H1 (cell line): ENCODE measurements around the gene SEL1L3. TPM values are rescaled to one million over a fixed set of nuclear protein-coding genes. Genes with fewer than 3 reads are reported as not detected.

ENCODE experiments used
- CTCF ChIA-PET: fragments of 300-600 bp; sonication (Branson Sonifier 250); formaldehyde crosslinking; loops from one replicate; lab custom pipeline; 2021; ENCODE audit not compliant: partially characterized antibody; lab: Charles Lee
- POLR2A ChIA-PET: fragments of 300-600 bp; sonication (Branson Sonifier 250); formaldehyde crosslinking; loops from one replicate; lab custom pipeline; 2021; ENCODE audit warnings: inconsistent platforms; ENCODE audit not compliant: partially characterized antibody; lab: Charles Lee
- DNase-seq, 2 experiments: peaks; one replicate each; pipeline versions ENCODE4 v3.0.0 to v3.0.0-alpha.2; 2010 to 2022; ENCODE audit warnings: low spot score in 2 of 2, low read depth in 1 of 2, mixed read lengths in 1 of 2
- FAIRE-seq: peaks from 2 replicates; lab custom pipeline; 2011; peaks lifted over from hg19 to GRCh38; lab: Jason Lieb, UNC
- H2AFZ ChIP-seq: 2 replicates; pipeline ENCODE4 v1.8.1; 2012; ENCODE audit warnings: low read length, inconsistent platforms
- H2AK5ac ChIP-seq: 2 replicates; pipeline ENCODE4 v1.6.1; 2013; ENCODE audit warnings: low read depth, low read length
- H2BK120ac ChIP-seq: replicated peaks from 2 replicates; pipeline ENCODE3; 2013; ENCODE audit warnings: low read depth, low read length, inconsistent platforms
- H2BK12ac ChIP-seq: 2 replicates; pipeline ENCODE4 v1.6.1; 2013; ENCODE audit warnings: low read depth, low read length
- H2BK15ac ChIP-seq: 2 replicates; pipeline ENCODE4 v1.6.1; 2013; ENCODE audit warnings: low read length
- H2BK20ac ChIP-seq: 2 replicates; pipeline ENCODE4 v1.6.1; 2013; ENCODE audit warnings: low read length
- H2BK5ac ChIP-seq: 2 replicates; pipeline ENCODE4 v1.6.1; 2013; ENCODE audit warnings: low read depth, low read length
- H3K14ac ChIP-seq: 2 replicates; pipeline ENCODE4 v1.6.1; 2013; ENCODE audit warnings: inconsistent platforms; ENCODE audit not compliant: insufficient read length
- H3K18ac ChIP-seq: 2 replicates; pipeline ENCODE4 v1.6.1; 2013; ENCODE audit warnings: low read length; ENCODE audit errors: extremely low read depth
- H3K23ac ChIP-seq: 2 replicates; pipeline ENCODE4 v1.6.1; 2013; ENCODE audit warnings: inconsistent platforms; ENCODE audit not compliant: insufficient read length
- H3K23me2 ChIP-seq: 2 replicates; pipeline ENCODE4 v1.6.1; 2013; ENCODE audit warnings: low read depth, low read length
- H3K27ac ChIP-seq: 2 replicates; pipeline ENCODE4 v1.6.1; 2011; ENCODE audit warnings: low read depth, low read length, inconsistent platforms
- H3K27me3 ChIP-seq, 4 experiments: replicated peaks in 1 of 4; 1 replicate in 1 of 4; 2 replicates in 3 of 4; pipeline versions ENCODE4 v1.6.1 to v1.8.1; 2011 to 2013; ENCODE audit warnings: low read length in 3 of 4, mild to moderate bottlenecking in 3 of 4, inconsistent platforms in 2 of 4, mixed read lengths in 2 of 4, moderate library complexity in 1 of 4; ENCODE audit not compliant: control insufficient read depth in 3 of 4, insufficient read depth in 3 of 4; ENCODE audit errors: extremely low read depth in 1 of 4
- H3K36me3 ChIP-seq, 4 experiments: 2 replicates each; pipeline versions ENCODE4 v1.6.1 to v1.8.1; 2011 to 2013; ENCODE audit warnings: mild to moderate bottlenecking in 4 of 4, low read length in 3 of 4, moderate library complexity in 2 of 4, control low read depth in 1 of 4, inconsistent platforms in 1 of 4; ENCODE audit not compliant: insufficient read depth in 4 of 4, control insufficient read depth in 2 of 4
- H3K4ac ChIP-seq: replicated peaks from 2 replicates; pipeline ENCODE3; 2013; ENCODE audit warnings: low read length, low read depth, mixed read lengths, inconsistent platforms; ENCODE audit not compliant: insufficient read length
- H3K4me1 ChIP-seq, 4 experiments: replicated peaks in 1 of 4; 1 replicate in 1 of 4; 2 replicates in 3 of 4; pipeline versions ENCODE4 v1.6.1 to v1.8.1; 2011 to 2013; ENCODE audit warnings: low read length in 3 of 4, inconsistent platforms in 2 of 4, mixed read lengths in 1 of 4; ENCODE audit not compliant: insufficient read depth in 4 of 4, control insufficient read depth in 3 of 4
- H3K4me2 ChIP-seq, 2 experiments: 2 replicates each; pipeline versions ENCODE4 v1.6.1 to v1.8.1; 2011 to 2013; ENCODE audit warnings: low read depth in 2 of 2, low read length in 2 of 2, control low read depth in 1 of 2, inconsistent platforms in 1 of 2, mild to moderate bottlenecking in 1 of 2; ENCODE audit not compliant: insufficient read depth in 1 of 2
- H3K4me3 ChIP-seq, 4 experiments: fragments of 200-600, 300-600 bp in 1 of 4; sonication (generic), shearing (Covaris generic), sonication (Bioruptor Twin) in 1 of 4; 2 replicates each; pipeline versions ENCODE4 v1.5.1 to v1.8.1; 2011 to 2016; ENCODE audit warnings: low read length in 4 of 4, low read depth in 3 of 4, control low read depth in 2 of 4, inconsistent platforms in 2 of 4, mild to moderate bottlenecking in 2 of 4, mixed read lengths in 1 of 4, moderate library complexity in 1 of 4; ENCODE audit not compliant: insufficient read depth in 2 of 4; ENCODE audit errors: extremely low read depth in 1 of 4
- H3K56ac ChIP-seq: replicated peaks from 2 replicates; pipeline ENCODE3; 2013; ENCODE audit warnings: low read depth, mild to moderate bottlenecking, mixed read lengths, low read length, inconsistent platforms; ENCODE audit not compliant: insufficient read length
- H3K79me1 ChIP-seq: 2 replicates; pipeline ENCODE4 v1.6.1; 2013; ENCODE audit warnings: low read depth, low read length, control low read depth
- H3K79me2 ChIP-seq, 2 experiments: 2 replicates each; pipeline versions ENCODE4 v1.6.1 to v1.8.1; 2012 to 2013; ENCODE audit warnings: low read length in 2 of 2, mild to moderate bottlenecking in 2 of 2, inconsistent platforms in 1 of 2; ENCODE audit not compliant: insufficient read depth in 2 of 2, control insufficient read depth in 1 of 2
- H3K9ac ChIP-seq, 4 experiments: replicated peaks in 1 of 4; 1 replicate in 1 of 4; 2 replicates in 3 of 4; pipeline versions ENCODE4 v1.6.1 to v1.8.1; 2011 to 2013; ENCODE audit warnings: low read depth in 3 of 4, low read length in 3 of 4, control low read depth in 2 of 4, mild to moderate bottlenecking in 2 of 4, moderate library complexity in 2 of 4, inconsistent platforms in 1 of 4; ENCODE audit errors: extremely low read depth in 1 of 4
- H3K9me3 ChIP-seq, 2 experiments: 2 replicates each; pipeline versions ENCODE4 v1.6.1 to v1.8.1; 2012 to 2013; ENCODE audit warnings: mild to moderate bottlenecking in 2 of 2, moderate library complexity in 2 of 2, control low read depth in 1 of 2, inconsistent platforms in 1 of 2, low read depth in 1 of 2, low read length in 1 of 2, mixed read lengths in 1 of 2; ENCODE audit not compliant: insufficient read depth in 2 of 2
- H4K20me1 ChIP-seq, 2 experiments: replicated peaks in 1 of 2; 2 replicates each; pipeline versions ENCODE3 to v1.8.1; 2011 to 2013; ENCODE audit warnings: inconsistent platforms in 2 of 2, low read length in 2 of 2, mild to moderate bottlenecking in 1 of 2; ENCODE audit not compliant: insufficient read depth in 2 of 2, control insufficient read depth in 1 of 2
- H4K5ac ChIP-seq: 2 replicates; pipeline ENCODE4 v1.6.1; 2013; ENCODE audit warnings: low read length, low read depth, mixed read lengths, inconsistent platforms; ENCODE audit not compliant: insufficient read length
- H4K8ac ChIP-seq: 2 replicates; pipeline ENCODE4 v1.8.0; 2013; ENCODE audit warnings: mild to moderate bottlenecking, moderate library complexity, low read length, inconsistent platforms; ENCODE audit not compliant: insufficient read depth; ENCODE audit errors: extremely low read depth
- H4K91ac ChIP-seq: replicated peaks from 2 replicates; pipeline ENCODE3; 2013; ENCODE audit warnings: low read length, mixed read lengths, inconsistent platforms; ENCODE audit not compliant: insufficient read length
- CBX5 ChIP-seq: fragments of 300-800, 300-1000 bp; sonication (generic); IDR thresholded peaks from 2 replicates; pipeline ENCODE4 v1.7.1; 2016; ENCODE audit warnings: antibody characterized with exemption, low read length, low read depth
- PHF8 ChIP-seq: fragments of 200-600 bp; sonication (generic); conservative IDR thresholded peaks from 2 replicates; pipeline ENCODE4 v1.7.1; 2012; ENCODE audit warnings: low read depth, mild to moderate bottlenecking, inconsistent platforms, low read length, moderate library complexity
- RAD21 ChIP-seq, 2 experiments: IDR thresholded peaks in 1 of 2; conservative IDR thresholded peaks in 1 of 2; 2 replicates each; pipeline ENCODE4 v1.6.1; 2011; ENCODE audit warnings: low read depth in 2 of 2, low read length in 2 of 2, improper control_type of control experiment in 1 of 2, inconsistent platforms in 1 of 2, mild to moderate bottlenecking in 1 of 2, moderate library complexity in 1 of 2
- WGBS, 2 experiments: shearing (Covaris generic) in 1 of 2; methylation state at CpG; one replicate each; pipeline versions ENCODE4 v1.1.6 to v1.1.7; 2013 to 2015; ENCODE audit warnings: low lambda C conversion rate in 2 of 2, mixed read lengths in 2 of 2, inconsistent platforms in 1 of 2, low coverage in 1 of 2, missing lambda C conversion rate in 1 of 2; ENCODE audit not compliant: insufficient replicate concordance in 2 of 2, insufficient coverage in 1 of 2, insufficient read length in 1 of 2; ENCODE audit errors: extremely low coverage in 1 of 2, missing lambda C conversion rate in 1 of 2; 5-methylcytosine and 5-hydroxymethylcytosine counted together
- polyA plus RNA-seq, 7 experiments: library from polyadenylated mRNA; depleted of rRNA in 3 of 7; stranded (reverse) in 5 of 7; unstranded in 2 of 7; fragments of >200 nt in 5 of 7; fragments of 200-250 nt in 2 of 7; gene quantifications; 1 replicate in 5 of 7; 2 replicates in 1 of 7; 4 replicates in 1 of 7; pipeline versions ENCODE4 v1.2.1 to v1.2.3, GENCODE V29; 2011 to 2013; ENCODE audit warnings: missing spikeins in 2 of 7, mixed read lengths in 2 of 7
- total RNA-seq: library from RNA; stranded (reverse); fragmentation: NEBNext Ultra II Directional; extraction: Animal tissue kit (Norgen Biotek cat#: 25700); gene quantifications from 2 replicates; pipeline ENCODE4 v1.2.1, GENCODE V29; 2021
- TF ChIP-seq, protein P1 (sequence below), 3 experiments: IDR thresholded peaks; 1 replicate in 2 of 3; 2 replicates in 1 of 3; pipeline versions ENCODE4 v1.5.1 to v1.6.1; 2011; ENCODE audit warnings: low read length in 3 of 3, mild to moderate bottlenecking in 3 of 3, inconsistent platforms in 2 of 3, low read depth in 1 of 3, moderate library complexity in 1 of 3; ENCODE audit not compliant: insufficient read depth in 1 of 3; ENCODE audit errors: control extremely low read depth in 1 of 3

The SEL1L3 gene
- total and polyA plus RNA-seq, 2 of the 8 experiments (the other 6 are each of a cell fraction or from before 2014, with no cell fraction given) = 18.2 to 54.0 TPM

DNA sequence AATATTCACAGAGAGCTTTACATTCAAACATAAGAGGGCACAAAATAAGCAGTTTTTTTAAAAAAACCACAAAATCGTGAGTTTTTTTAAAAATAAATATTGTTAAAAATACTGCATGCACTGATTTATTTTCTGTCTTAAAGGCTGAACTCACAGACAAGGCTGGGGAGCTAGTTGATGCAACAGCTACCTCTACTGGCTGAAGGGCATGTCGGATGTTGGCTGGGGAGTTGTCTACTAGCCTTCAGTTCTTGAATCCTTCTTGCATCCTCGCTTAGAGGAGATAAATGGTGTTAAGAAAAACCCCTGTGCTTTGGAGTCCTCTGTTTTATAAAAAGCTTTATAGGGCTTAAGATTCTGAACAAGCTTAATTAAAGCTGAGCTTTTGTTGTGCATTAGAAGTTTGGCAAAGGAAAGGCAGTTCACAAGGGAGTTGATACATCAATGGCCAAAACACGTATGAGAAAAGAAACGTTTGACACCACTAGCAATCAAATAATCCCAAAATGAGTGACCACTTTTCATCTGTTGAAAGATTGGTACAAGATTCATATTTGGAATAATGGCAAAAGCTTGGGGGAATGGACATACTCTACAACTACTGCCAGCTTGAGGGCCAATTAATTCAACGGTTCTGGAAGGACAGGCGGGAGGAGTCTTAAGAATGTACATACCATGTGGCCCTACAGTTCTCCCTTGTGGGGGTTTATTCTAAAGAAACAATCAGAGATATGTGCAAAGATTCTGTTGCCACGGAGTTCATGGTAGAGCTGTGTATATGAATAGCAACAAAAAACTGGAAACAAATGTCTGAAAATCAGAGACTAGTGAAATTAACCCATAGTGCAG, 94.7 kb downstream of the SEL1L3 start:
- Histone ChIP-seq H3K4me2 (no peak overlapping the region), H3K23me2 (no peaks in the 10 kb centered on the region), H3K9ac (no peak overlapping the region), H3K14ac (no peak overlapping the region), H3K79me2 (no peaks in the 10 kb centered on the region), H2AFZ (no peak overlapping the region), H3K23ac (no peak overlapping the region), H3K4me1 (no peaks in the 10 kb centered on the region), H2BK5ac (no peak overlapping the region), H4K91ac (no peak overlapping the region), H3K27ac (no peak overlapping the region), H3K4me3 (no peak overlapping the region), H4K5ac (no peak overlapping the region), H3K56ac (no peak overlapping the region), H2BK12ac (no peak overlapping the region), H3K27me3 (no peaks in the 10 kb centered on the region), H2BK15ac (no peak overlapping the region), H3K18ac (no peak overlapping the region), H3K4ac (no peak overlapping the region), H4K20me1 (no peaks in the 10 kb centered on the region), H2BK20ac (no peak overlapping the region), H3K36me3 (peaks cover 7 to 23% (median 19%) of the 10 kb centered on the region in 4 experiments; a peak in 6 of 8 replicates), H3K79me1 (no peaks in the 10 kb centered on the region), H3K9me3 (no peaks in the 10 kb centered on the region), H4K8ac (no peak overlapping the region), H2BK120ac (no peak overlapping the region), H2AK5ac (no peak overlapping the region)
- DNase-seq (peak in 1 of 2 experiments; percentile 33), FAIRE-seq (peak; percentile 86)
- WGBS, 2 experiments = 62% methylated on average over 8 of the region's 8 CpGs; no CpG with 5 or more reads in 1 of the 2 experiments
- TF ChIP-seq, protein P1, sequence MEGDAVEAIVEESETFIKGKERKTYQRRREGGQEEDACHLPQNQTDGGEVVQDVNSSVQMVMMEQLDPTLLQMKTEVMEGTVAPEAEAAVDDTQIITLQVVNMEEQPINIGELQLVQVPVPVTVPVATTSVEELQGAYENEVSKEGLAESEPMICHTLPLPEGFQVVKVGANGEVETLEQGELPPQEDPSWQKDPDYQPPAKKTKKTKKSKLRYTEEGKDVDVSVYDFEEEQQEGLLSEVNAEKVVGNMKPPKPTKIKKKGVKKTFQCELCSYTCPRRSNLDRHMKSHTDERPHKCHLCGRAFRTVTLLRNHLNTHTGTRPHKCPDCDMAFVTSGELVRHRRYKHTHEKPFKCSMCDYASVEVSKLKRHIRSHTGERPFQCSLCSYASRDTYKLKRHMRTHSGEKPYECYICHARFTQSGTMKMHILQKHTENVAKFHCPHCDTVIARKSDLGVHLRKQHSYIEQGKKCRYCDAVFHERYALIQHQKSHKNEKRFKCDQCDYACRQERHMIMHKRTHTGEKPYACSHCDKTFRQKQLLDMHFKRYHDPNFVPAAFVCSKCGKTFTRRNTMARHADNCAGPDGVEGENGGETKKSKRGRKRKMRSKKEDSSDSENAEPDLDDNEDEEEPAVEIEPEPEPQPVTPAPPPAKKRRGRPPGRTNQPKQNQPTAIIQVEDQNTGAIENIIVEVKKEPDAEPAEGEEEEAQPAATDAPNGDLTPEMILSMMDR (IDR thresholded peaks at IDR 0.05; ENCODE audit: control extremely low read depth in 1 of 3, insufficient read depth in 1 of 3, low read depth in 1 of 3, low read length in 3 of 3) = peak; percentile 82 to 92 (median 88)
- TF ChIP-seq CBX5 = no peak
- TF ChIP-seq PHF8 = no peak
- TF ChIP-seq RAD21 (IDR thresholded peaks at IDR 0.05 in 1 of 2, conservative IDR thresholded peaks at IDR 0.05 in 1 of 2; ENCODE audit: low read depth in 2 of 2, low read length in 2 of 2) = peak; percentile 96 to 98
- CTCF ChIA-PET = interaction anchor here (0.6 to 13.1 kb wide), 60 partner anchors 9 to 588 kb away, joined by 3 to 248 read pairs (median 4); partner anchors contain the start of gene SMIM20
- POLR2A ChIA-PET = no interaction called here
